DOHH2 (cell line): Measurements from ENCODE around the gene GCH1.

Source experiments
- EZH2phosphoT487 ChIP-seq: fragments of 200-600 bp; sonication (generic); IDR thresholded peaks from 2 replicates; pipeline ENCODE4 v1.6.1; 2017; ENCODE audit warnings: borderline replicate concordance, mild to moderate bottlenecking, antibody characterized with exemption, low read length, moderate library complexity, mixed read lengths
- TF ChIP-seq, protein P1 (sequence below): fragments of 200-600 bp; sonication (generic); IDR thresholded peaks from one replicate; pipeline ENCODE4 v1.5.1; 2014; ENCODE audit warnings: antibody characterized with exemption, mild to moderate bottlenecking, low read depth, low read length; ENCODE audit not compliant: poor library complexity, severe bottlenecking

GRCh38 chr14:54792288-54792687 is 110.3 kb downstream of the GCH1 start:
- TF ChIP-seq, protein P1, sequence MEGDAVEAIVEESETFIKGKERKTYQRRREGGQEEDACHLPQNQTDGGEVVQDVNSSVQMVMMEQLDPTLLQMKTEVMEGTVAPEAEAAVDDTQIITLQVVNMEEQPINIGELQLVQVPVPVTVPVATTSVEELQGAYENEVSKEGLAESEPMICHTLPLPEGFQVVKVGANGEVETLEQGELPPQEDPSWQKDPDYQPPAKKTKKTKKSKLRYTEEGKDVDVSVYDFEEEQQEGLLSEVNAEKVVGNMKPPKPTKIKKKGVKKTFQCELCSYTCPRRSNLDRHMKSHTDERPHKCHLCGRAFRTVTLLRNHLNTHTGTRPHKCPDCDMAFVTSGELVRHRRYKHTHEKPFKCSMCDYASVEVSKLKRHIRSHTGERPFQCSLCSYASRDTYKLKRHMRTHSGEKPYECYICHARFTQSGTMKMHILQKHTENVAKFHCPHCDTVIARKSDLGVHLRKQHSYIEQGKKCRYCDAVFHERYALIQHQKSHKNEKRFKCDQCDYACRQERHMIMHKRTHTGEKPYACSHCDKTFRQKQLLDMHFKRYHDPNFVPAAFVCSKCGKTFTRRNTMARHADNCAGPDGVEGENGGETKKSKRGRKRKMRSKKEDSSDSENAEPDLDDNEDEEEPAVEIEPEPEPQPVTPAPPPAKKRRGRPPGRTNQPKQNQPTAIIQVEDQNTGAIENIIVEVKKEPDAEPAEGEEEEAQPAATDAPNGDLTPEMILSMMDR: no peak
- TF ChIP-seq EZH2phosphoT487: no peak
